PC-9 (cell line): ENCODE measurements around the gene GPD2. TPM values are rescaled to one million over a fixed set of nuclear protein-coding genes. Genes with fewer than 3 reads are reported as not detected.

Experiments
- BruUV-seq: library from RNA; stranded (reverse); fragments of 400-500 nt; replicated peaks from 2 replicates; lab custom pipeline; 2021; lab: Mats Ljungman, UMichigan
- CTCF ChIA-PET: fragments of 300-600 bp; sonication (Branson Sonifier 250); formaldehyde crosslinking; loops from one replicate; lab custom pipeline; 2022; ENCODE audit warnings: antibody characterized with exemption; lab: Charles Lee
- POLR2A ChIA-PET: fragments of 300-600 bp; sonication (Branson Sonifier 250); formaldehyde crosslinking; loops from one replicate; lab custom pipeline; 2022; ENCODE audit warnings: antibody characterized with exemption; ENCODE audit not compliant: unreplicated experiment; lab: Charles Lee
- DNase-seq, 2 experiments: peaks; one replicate each; pipeline versions ENCODE4 v3.0.0 to v3.0.0-alpha.2; 2015 to 2022; ENCODE audit warnings: mixed read lengths in 1 of 2
- H2AFZ ChIP-seq: fragments of 200-600 bp; sonication (generic); 2 replicates; pipeline ENCODE4 v1.8.1; 2017; ENCODE audit warnings: antibody characterized with exemption
- H3F3A ChIP-seq: fragments of 200-600 bp; sonication (generic); 2 replicates; pipeline ENCODE4 v1.8.1; 2017; ENCODE audit warnings: antibody characterized with exemption, mild to moderate bottlenecking, low read depth; ENCODE audit not compliant: insufficient read depth
- H3K27ac ChIP-seq: fragments of 200-600 bp; sonication (generic); 2 replicates; pipeline ENCODE4 v1.6.1; 2016; ENCODE audit warnings: mixed run types
- H3K27me3 ChIP-seq: fragments of 200-600 bp; sonication (generic); 2 replicates; pipeline ENCODE4 v1.6.1; 2016; ENCODE audit warnings: low read depth, mixed run types; ENCODE audit not compliant: insufficient read depth
- H3K36me3 ChIP-seq: fragments of 200-600 bp; sonication (generic); 2 replicates; pipeline ENCODE4 v1.6.1; 2016; ENCODE audit warnings: low read depth, mixed run types
- H3K4me1 ChIP-seq: fragments of 200-600 bp; sonication (generic); replicated peaks from 2 replicates; pipeline ENCODE4 v1.6.1; 2016; ENCODE audit warnings: mixed run types; ENCODE audit not compliant: insufficient read depth
- H3K4me2 ChIP-seq: fragments of 200-600 bp; sonication (generic); 2 replicates; pipeline ENCODE4 v1.6.1; 2017; ENCODE audit warnings: mixed run types
- H3K4me3 ChIP-seq: fragments of 200-600 bp; sonication (generic); 2 replicates; pipeline ENCODE4 v1.6.1; 2016; ENCODE audit warnings: mixed run types
- H3K79me2 ChIP-seq: fragments of 200-600 bp; sonication (generic); 2 replicates; pipeline ENCODE4 v1.6.1; 2017; ENCODE audit warnings: low read depth, mixed run types
- H3K9me2 ChIP-seq: fragments of 200-600 bp; sonication (generic); 2 replicates; pipeline ENCODE4 v1.8.1; 2017; ENCODE audit warnings: mild to moderate bottlenecking; ENCODE audit not compliant: insufficient read depth
- H3K9me3 ChIP-seq: fragments of 200-600 bp; sonication (generic); 2 replicates; pipeline ENCODE4 v1.8.1; 2016; ENCODE audit warnings: low read depth; ENCODE audit not compliant: insufficient read depth
- H4K20me1 ChIP-seq: fragments of 200-600 bp; sonication (generic); 2 replicates; pipeline ENCODE4 v1.8.1; 2017; ENCODE audit not compliant: insufficient read depth
- EZH2 ChIP-seq: fragments of 200-600 bp; sonication (generic); IDR thresholded peaks from 2 replicates; pipeline ENCODE4 v1.8.0; 2017; ENCODE audit warnings: antibody characterized with exemption, low read depth
- intact Hi-C: fragments of 100-400 bp; cut with micrococcal nuclease; formaldehyde crosslinking; loops from one replicate; pipeline ENCODE4 v1.10.0; 2022; ENCODE audit not compliant: unreplicated experiment
- total RNA-seq: library from RNA; stranded (reverse); gene quantifications from 2 replicates; pipeline ENCODE4 v1.2.3, GENCODE V29; 2021
- TF ChIP-seq, protein P1 (sequence below): fragments of 200-600 bp; sonication (generic); conservative IDR thresholded peaks from 2 replicates; pipeline ENCODE4 v1.6.1; 2017; ENCODE audit warnings: mixed run types, antibody characterized with exemption, mild to moderate bottlenecking, moderate library complexity

GPD2 gene
- total RNA-seq, 1 experiment from 2014 or later, result 47.1 TPM

DNA sequence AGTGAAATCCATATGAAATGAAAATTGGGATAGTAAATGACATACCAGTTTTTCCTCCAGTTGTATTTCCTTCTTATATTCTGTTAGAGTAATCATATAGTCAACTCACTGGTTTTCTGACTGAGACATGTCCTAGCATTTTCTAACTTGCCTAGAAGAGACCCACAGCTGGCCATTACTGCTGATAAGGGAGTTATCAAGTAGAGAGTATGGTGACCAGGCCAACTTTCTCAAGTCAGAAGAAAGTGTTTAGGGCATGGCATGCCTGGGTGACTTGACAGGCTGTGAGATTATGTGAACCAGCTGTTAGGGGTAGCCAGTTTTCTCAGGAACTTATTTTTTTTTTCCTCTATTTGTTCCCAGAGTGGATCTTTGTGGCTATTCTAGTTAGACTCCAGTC, 81.2 kb downstream of the GPD2 start:
- Histone ChIP-seq H3K9me3 (no peaks in the 10 kb centered on the region), H3F3A (no peaks in the 10 kb centered on the region), H2AFZ (no peak overlapping the region), H3K36me3 (no peaks in the 10 kb centered on the region), H3K27me3 (no peaks in the 10 kb centered on the region), H3K4me2 (no peak overlapping the region), H3K4me1 (no peaks in the 10 kb centered on the region), H3K4me3 (no peak overlapping the region), H3K9me2 (no peaks in the 10 kb centered on the region), H3K27ac (no peak overlapping the region), H4K20me1 (no peaks in the 10 kb centered on the region), H3K79me2 (no peaks in the 10 kb centered on the region)
- BruUV-seq, result no TSS peak
- intact Hi-C loops, result no loop called here
- POLR2A ChIA-PET, result no interaction called here
- CTCF ChIA-PET, result no interaction called here
- DNase-seq, result no peak
- TF ChIP-seq, protein P1, sequence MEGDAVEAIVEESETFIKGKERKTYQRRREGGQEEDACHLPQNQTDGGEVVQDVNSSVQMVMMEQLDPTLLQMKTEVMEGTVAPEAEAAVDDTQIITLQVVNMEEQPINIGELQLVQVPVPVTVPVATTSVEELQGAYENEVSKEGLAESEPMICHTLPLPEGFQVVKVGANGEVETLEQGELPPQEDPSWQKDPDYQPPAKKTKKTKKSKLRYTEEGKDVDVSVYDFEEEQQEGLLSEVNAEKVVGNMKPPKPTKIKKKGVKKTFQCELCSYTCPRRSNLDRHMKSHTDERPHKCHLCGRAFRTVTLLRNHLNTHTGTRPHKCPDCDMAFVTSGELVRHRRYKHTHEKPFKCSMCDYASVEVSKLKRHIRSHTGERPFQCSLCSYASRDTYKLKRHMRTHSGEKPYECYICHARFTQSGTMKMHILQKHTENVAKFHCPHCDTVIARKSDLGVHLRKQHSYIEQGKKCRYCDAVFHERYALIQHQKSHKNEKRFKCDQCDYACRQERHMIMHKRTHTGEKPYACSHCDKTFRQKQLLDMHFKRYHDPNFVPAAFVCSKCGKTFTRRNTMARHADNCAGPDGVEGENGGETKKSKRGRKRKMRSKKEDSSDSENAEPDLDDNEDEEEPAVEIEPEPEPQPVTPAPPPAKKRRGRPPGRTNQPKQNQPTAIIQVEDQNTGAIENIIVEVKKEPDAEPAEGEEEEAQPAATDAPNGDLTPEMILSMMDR, result no peak
- TF ChIP-seq EZH2, result no peak

DNA sequence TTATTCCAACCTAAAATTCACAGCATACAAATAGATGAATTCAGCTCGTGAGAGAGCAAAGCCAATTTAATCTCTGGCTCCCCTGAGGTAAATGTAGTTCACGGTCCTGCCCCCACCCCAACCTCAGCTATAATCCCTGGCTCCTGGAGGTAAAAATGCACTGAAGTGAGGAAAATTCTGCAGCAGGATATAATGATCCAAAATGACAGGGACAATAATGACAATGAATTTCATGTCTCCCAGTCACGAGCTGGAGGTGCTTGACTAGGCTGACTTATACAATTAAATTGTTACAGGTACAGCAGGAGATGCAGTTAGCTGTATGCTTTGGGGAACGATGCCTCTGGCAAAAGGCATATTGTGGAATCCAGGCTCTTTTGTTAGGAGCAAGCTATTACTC, 82.0 kb downstream of the GPD2 start:
- DNase-seq, result no peak
- Histone ChIP-seq H3K9me2 (no peaks in the 10 kb centered on the region), H4K20me1 (no peaks in the 10 kb centered on the region), H3K27ac (no peak overlapping the region), H3K27me3 (no peaks in the 10 kb centered on the region), H3K9me3 (no peaks in the 10 kb centered on the region), H3K36me3 (no peaks in the 10 kb centered on the region), H3K4me1 (no peaks in the 10 kb centered on the region), H3K4me2 (no peak overlapping the region), H3F3A (no peaks in the 10 kb centered on the region), H2AFZ (no peak overlapping the region), H3K4me3 (no peak overlapping the region), H3K79me2 (no peaks in the 10 kb centered on the region)
- TF ChIP-seq EZH2, result no peak
- TF ChIP-seq, protein P1, result no peak
- BruUV-seq, result no TSS peak
- POLR2A ChIA-PET, result no interaction called here
- CTCF ChIA-PET, result no interaction called here
- intact Hi-C loops, result no loop called here

DNA sequence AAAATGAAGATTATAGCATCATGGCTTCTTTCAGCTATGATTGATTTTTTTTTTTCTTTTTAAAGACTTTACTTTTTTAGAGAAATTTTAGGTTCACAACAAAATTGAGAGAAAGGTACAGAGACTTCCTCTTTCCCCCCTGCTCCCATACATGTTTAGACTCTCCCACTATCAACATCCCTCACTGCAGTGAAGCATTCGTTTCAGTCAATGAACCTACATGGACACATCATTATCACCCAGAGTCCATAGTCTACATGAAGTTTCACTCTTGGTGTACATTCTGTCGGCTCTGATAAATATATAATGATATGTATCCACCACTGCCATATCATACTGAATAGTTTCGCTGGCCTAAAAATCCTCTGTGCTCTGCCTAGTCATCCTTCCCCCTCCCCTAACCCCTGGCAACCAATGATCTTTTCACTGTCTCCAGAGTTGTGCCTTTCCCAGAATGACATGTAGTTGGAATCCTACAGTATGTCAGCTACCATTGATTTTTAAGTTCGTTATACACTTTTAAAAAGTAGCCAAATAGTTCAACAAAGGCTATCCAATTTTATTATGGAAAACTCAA, 86.8 kb downstream of the GPD2 start:
- Histone ChIP-seq H4K20me1 (no peaks in the 10 kb centered on the region), H3K9me2 (no peaks in the 10 kb centered on the region), H3K4me3 (no peak overlapping the region), H2AFZ (no peak overlapping the region), H3K27ac (no peak overlapping the region), H3K79me2 (no peaks in the 10 kb centered on the region), H3K36me3 (no peaks in the 10 kb centered on the region), H3K27me3 (no peaks in the 10 kb centered on the region), H3K4me2 (no peak overlapping the region), H3K4me1 (no peaks in the 10 kb centered on the region), H3F3A (no peaks in the 10 kb centered on the region), H3K9me3 (no peaks in the 10 kb centered on the region)
- intact Hi-C loops, result no loop called here
- ChIA-PET CTCF (no interaction called here), POLR2A (no interaction called here)
- no TSS peak for BruUV-seq
- DNase-seq, result no peak
- TF ChIP-seq EZH2, result no peak
- TF ChIP-seq, protein P1, result no peak
